Ovary (tissue), 9 donors: ENCODE data around the gene ENAH. TPM values are rescaled to one million over a fixed set of nuclear protein-coding genes. Genes with fewer than 3 reads are reported as not detected.

Experiments used
- DNase-seq, 5 donors: peaks; one replicate each; pipeline ENCODE4 v3.0.0-alpha.2; 2019 to 2020
- H3K27ac ChIP-seq, 2 donors: fragments of 200-600 bp; one replicate each; pipeline versions ENCODE4 v1.5.1 to v1.8.0; 2019 to 2022
- H3K27me3 ChIP-seq: fragments of 200-600 bp; one replicate; pipeline ENCODE4 v1.8.0; 2022
- H3K36me3 ChIP-seq: fragments of 200-600 bp; sonication (generic); one replicate; pipeline ENCODE4 v1.5.1; 2019
- H3K4me1 ChIP-seq: one replicate; pipeline ENCODE4 v1.8.1; 2013; ENCODE audit warnings: mild to moderate bottlenecking, moderate library complexity; ENCODE audit not compliant: insufficient read depth
- H3K4me3 ChIP-seq: fragments of 200-600 bp; sonication (generic); one replicate; pipeline ENCODE4 v1.5.1; 2017
- H3K9me3 ChIP-seq, 2 donors: fragments of 200-600 bp in 1 of 2; sonication (generic) in 1 of 2; one replicate each; pipeline versions ENCODE4 v1.5.1 to v1.8.1; 2013 to 2019; ENCODE audit warnings: mild to moderate bottlenecking in 1 of 2, moderate library complexity in 1 of 2
- CTCF ChIP-seq, 3 donors: fragments of 450-650 bp in 2 of 3; fragments of 200-600 bp in 1 of 3; IDR thresholded peaks; one replicate each; pipeline versions ENCODE4 v1.5.1 to v1.8.0; 2016 to 2022; ENCODE audit warnings: antibody characterized with exemption in 3 of 3, mild to moderate bottlenecking in 1 of 3
- EP300 ChIP-seq: sonication (generic); formaldehyde crosslinking; IDR thresholded peaks from one replicate; pipeline ENCODE4 v1.6.1; 2017; ENCODE audit warnings: antibody characterized with exemption
- POLR2A ChIP-seq: fragments of 450-650 bp; IDR thresholded peaks from one replicate; pipeline ENCODE4 v1.6.1; 2017; ENCODE audit warnings: antibody characterized with exemption, mild to moderate bottlenecking, moderate library complexity
- WGBS, 3 donors: extraction: QIAGEN DNeasy Blood & Tissue Kit in 1 of 3; methylation state at CpG; one replicate each; pipeline versions ENCODE4 v1.1.5 to v1.1.7; 2013 to 2017; 5-methylcytosine and 5-hydroxymethylcytosine counted together
- intact Hi-C, 4 donors: fragments of 100-400 bp; cut with DNase I; formaldehyde crosslinking; loops; one replicate each; pipeline versions ENCODE4 v1.11.0 to v1.15.1; 2022 to 2023
- polyA plus RNA-seq, 2 donors: library from polyadenylated mRNA; stranded (reverse); fragments of 200-250 nt in 1 of 2; fragments of 350-450 nt in 1 of 2; fragmentation: Illumina TruSeq in 1 of 2; extraction: RNeasy Lipid Tissue Mini Kit (QIAGEN cat#74804) in 1 of 2; gene quantifications; one replicate each; pipeline ENCODE4 v1.2.3, GENCODE V29; 2013 to 2014
- total RNA-seq, 7 donors: library from RNA; depleted of rRNA in 2 of 7; stranded (reverse); fragments of >200 nt in 2 of 7; fragmentation: NEBNext Ultra II Directional in 3 of 7; extraction: Animal tissue kit (Norgen Biotek cat#: 25700) in 3 of 7; gene quantifications; one replicate each; pipeline versions ENCODE4 v1.1.0 to v1.2.4, GENCODE V29; 2016 to 2023
- donor health status: DM: no; HTN: no; CAD: no; lungs with moderate emphysema.
- donor health status: DM: no; HTN: no; CAD: no.
- donor health status: Bipolar disorder and iron deficiency.
- donor health status: DM: yes; HTN: yes; CAD: no.
- donor health status: DM: no; HTN: no; CAD: no.
- donor health status: DM: yes; HTN: yes; CAD: no.

ENAH gene
- total and polyA plus RNA-seq, 9 donors, result 33.4 to 137 (median 88.6) TPM

DNA sequence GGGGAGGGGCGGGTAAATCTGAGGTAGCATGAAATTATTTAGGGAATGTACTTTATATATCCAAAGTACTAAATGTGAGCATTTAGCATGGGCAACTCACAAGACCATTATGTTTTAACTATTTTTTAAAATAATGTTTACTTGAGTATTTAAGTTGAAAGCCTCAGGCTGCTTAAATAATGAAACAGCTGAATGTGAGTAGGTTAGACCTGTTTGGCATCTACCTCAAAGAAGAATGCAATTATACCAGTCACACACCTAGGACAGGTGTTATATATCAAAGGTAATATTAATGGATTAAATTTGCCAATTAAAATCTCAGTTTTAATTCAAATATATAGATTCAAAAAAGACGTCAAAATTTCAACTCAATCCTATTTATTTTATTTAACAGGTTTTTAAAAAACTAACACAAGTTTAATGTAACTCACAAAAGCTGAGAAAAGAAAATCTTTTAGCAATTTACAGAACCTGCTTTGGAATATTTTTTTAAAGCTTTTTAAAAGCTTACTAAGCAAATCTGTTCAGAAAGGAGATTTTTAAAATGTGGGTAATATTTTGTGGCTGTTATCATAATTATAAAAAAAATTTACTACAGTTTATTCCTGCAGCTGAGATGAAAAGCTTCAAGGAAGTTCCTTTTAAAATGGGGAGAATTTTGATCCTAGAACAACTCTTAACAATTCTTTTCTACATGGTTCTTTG lies 120.5 kb downstream of the ENAH start:
- no peak overlapping the region for H3K4me3 ChIP-seq
- no peaks in the 10 kb centered on the region for H3K9me3 ChIP-seq
- WGBS, 3 donors, result 78 to 84% (median 80%) methylated on average over 2 of the region's 2 CpGs
- TF ChIP-seq POLR2A (no peak), CTCF (IDR thresholded peaks at IDR 0.05) (no peak), EP300 (no peak)
- no peak overlapping the region for H3K27ac ChIP-seq
- DNase-seq, result no peak
- H3K4me1 ChIP-seq, result no peaks in the 10 kb centered on the region
- H3K27me3 ChIP-seq, result no peaks in the 10 kb centered on the region
- H3K36me3 ChIP-seq, result no peaks in the 10 kb centered on the region
- intact Hi-C loops, result no loop called here

DNA sequence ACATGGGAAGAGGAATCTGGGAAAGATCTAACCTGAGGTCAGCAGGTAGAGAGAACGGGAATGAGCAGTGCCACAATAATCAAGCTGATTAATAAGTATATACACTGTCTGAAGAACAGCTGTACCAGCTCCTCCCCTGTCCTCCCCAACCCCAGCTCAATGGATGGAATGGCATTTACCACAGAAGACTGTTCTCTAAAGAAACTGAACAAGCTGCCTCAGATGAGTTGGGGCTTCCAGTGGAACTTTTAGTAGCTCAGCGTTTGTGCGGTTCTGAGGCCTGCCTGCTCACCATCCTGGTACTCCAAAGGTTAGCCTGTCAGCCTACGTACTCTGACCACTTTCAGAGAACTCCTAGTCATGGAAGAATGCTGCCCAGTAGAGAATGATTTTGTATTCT lies 123.2 kb downstream of the ENAH start:
- no peak for DNase-seq
- H3K36me3 ChIP-seq, result no peaks in the 10 kb centered on the region
- H3K9me3 ChIP-seq, result no peaks in the 10 kb centered on the region
- intact Hi-C loops, result no loop called here
- WGBS, 3 donors, result 92 to 97% (median 96%) methylated on average over 4 of the region's 4 CpGs
- TF ChIP-seq EP300, result no peak
- TF ChIP-seq CTCF (IDR thresholded peaks at IDR 0.05), result no peak
- no peak for TF ChIP-seq POLR2A
- H3K27me3 ChIP-seq, result no peaks in the 10 kb centered on the region
- peaks cover 3% of the 10 kb centered on the region for H3K4me1 ChIP-seq
- no peak overlapping the region for H3K4me3 ChIP-seq
- no peak overlapping the region for H3K27ac ChIP-seq

GRCh38 chr1:225527575-225527974 lies 125.3 kb downstream of the ENAH start:
- no peak overlapping the region for H3K4me3 ChIP-seq
- intact Hi-C loops, result no loop called here
- 85 to 89% (median 87%) methylated on average over 5 of the region's 5 CpGs for WGBS, 3 donors
- H3K27me3 ChIP-seq, result no peaks in the 10 kb centered on the region
- no peak overlapping the region for H3K27ac ChIP-seq
- no peak for TF ChIP-seq POLR2A
- TF ChIP-seq EP300, result no peak
- no peak for TF ChIP-seq CTCF (IDR thresholded peaks at IDR 0.05)
- H3K36me3 ChIP-seq, result no peaks in the 10 kb centered on the region
- H3K9me3 ChIP-seq, result no peaks in the 10 kb centered on the region
- DNase-seq, result no peak
- H3K4me1 ChIP-seq, result peaks cover 3% of the 10 kb centered on the region

GRCh38 chr1:225526878-225527277 lies 126.0 kb downstream of the ENAH start:
- Histone ChIP-seq H3K9me3 (no peaks in the 10 kb centered on the region), H3K36me3 (no peaks in the 10 kb centered on the region), H3K4me3 (no peak overlapping the region), H3K27me3 (no peaks in the 10 kb centered on the region), H3K27ac (no peak overlapping the region), H3K4me1 (peaks cover 3% of the 10 kb centered on the region)
- TF ChIP-seq EP300 (no peak), CTCF (IDR thresholded peaks at IDR 0.05) (no peak), POLR2A (no peak)
- intact Hi-C loops, result no loop called here
- 24 to 27% (median 26%) methylated on average over 3 of the region's 3 CpGs for WGBS, 3 donors
- DNase-seq, result no peak
